PC-3 (cell line): Measurements from ENCODE around the gene CLRN1.

Source experiments
- EZH2phosphoT487 ChIP-seq: fragments of 300-600 bp; sonication (generic); IDR thresholded peaks from 2 replicates; pipeline ENCODE4 v1.6.1; 2018; ENCODE audit warnings: mild to moderate bottlenecking, antibody characterized with exemption, low read length, borderline replicate concordance
- TF ChIP-seq, protein P1 (sequence below): fragments of 300-600 bp; sonication (generic); conservative IDR thresholded peaks from 2 replicates; pipeline ENCODE4 v1.5.1; 2017; ENCODE audit warnings: antibody characterized with exemption, low read depth, mild to moderate bottlenecking, low read length

DNA sequence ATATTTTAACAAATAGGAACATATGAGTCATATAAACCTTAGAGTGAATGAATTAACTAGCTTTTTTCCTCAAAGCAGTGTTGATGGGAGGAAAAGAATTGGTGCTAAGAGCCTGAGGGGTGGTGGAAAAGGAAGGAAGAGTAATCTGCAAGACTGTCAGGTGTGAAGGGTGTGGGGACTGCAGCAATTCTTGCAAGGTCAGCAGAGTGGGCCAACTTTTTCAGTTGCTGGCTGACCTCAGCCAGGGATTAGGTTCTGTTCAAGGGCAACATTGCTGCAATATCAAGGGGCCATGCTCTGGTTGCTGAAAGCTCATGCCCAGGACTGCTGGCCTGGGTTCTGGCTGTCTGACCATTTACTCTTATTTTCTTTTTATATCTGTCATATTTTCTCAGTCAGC, 23.0 kb upstream of the CLRN1 start:
- TF ChIP-seq, protein P1, sequence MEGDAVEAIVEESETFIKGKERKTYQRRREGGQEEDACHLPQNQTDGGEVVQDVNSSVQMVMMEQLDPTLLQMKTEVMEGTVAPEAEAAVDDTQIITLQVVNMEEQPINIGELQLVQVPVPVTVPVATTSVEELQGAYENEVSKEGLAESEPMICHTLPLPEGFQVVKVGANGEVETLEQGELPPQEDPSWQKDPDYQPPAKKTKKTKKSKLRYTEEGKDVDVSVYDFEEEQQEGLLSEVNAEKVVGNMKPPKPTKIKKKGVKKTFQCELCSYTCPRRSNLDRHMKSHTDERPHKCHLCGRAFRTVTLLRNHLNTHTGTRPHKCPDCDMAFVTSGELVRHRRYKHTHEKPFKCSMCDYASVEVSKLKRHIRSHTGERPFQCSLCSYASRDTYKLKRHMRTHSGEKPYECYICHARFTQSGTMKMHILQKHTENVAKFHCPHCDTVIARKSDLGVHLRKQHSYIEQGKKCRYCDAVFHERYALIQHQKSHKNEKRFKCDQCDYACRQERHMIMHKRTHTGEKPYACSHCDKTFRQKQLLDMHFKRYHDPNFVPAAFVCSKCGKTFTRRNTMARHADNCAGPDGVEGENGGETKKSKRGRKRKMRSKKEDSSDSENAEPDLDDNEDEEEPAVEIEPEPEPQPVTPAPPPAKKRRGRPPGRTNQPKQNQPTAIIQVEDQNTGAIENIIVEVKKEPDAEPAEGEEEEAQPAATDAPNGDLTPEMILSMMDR = no peak
- TF ChIP-seq EZH2phosphoT487 = no peak
